H1 (cell line): ENCODE data around the gene NT5C. TPM values are rescaled to one million over a fixed set of nuclear protein-coding genes. Genes with fewer than 3 reads are reported as not detected.

Source experiments
- CTCF ChIA-PET: fragments of 300-600 bp; sonication (Branson Sonifier 250); formaldehyde crosslinking; loops from one replicate; lab custom pipeline; 2021; ENCODE audit not compliant: partially characterized antibody; lab: Charles Lee
- POLR2A ChIA-PET: fragments of 300-600 bp; sonication (Branson Sonifier 250); formaldehyde crosslinking; loops from one replicate; lab custom pipeline; 2021; ENCODE audit warnings: inconsistent platforms; ENCODE audit not compliant: partially characterized antibody; lab: Charles Lee
- DNase-seq, 2 experiments: peaks; one replicate each; pipeline versions ENCODE4 v3.0.0 to v3.0.0-alpha.2; 2010 to 2022; ENCODE audit warnings: low spot score in 2 of 2, low read depth in 1 of 2, mixed read lengths in 1 of 2
- FAIRE-seq: peaks from 2 replicates; lab custom pipeline; 2011; peaks lifted over from hg19 to GRCh38; lab: Jason Lieb, UNC
- H2AFZ ChIP-seq: 2 replicates; pipeline ENCODE4 v1.8.1; 2012; ENCODE audit warnings: low read length, inconsistent platforms
- H2AK5ac ChIP-seq: 2 replicates; pipeline ENCODE4 v1.6.1; 2013; ENCODE audit warnings: low read depth, low read length
- H2BK120ac ChIP-seq: replicated peaks from 2 replicates; pipeline ENCODE3; 2013; ENCODE audit warnings: low read depth, low read length, inconsistent platforms
- H2BK12ac ChIP-seq: 2 replicates; pipeline ENCODE4 v1.6.1; 2013; ENCODE audit warnings: low read depth, low read length
- H2BK15ac ChIP-seq: 2 replicates; pipeline ENCODE4 v1.6.1; 2013; ENCODE audit warnings: low read length
- H2BK20ac ChIP-seq: 2 replicates; pipeline ENCODE4 v1.6.1; 2013; ENCODE audit warnings: low read length
- H2BK5ac ChIP-seq: 2 replicates; pipeline ENCODE4 v1.6.1; 2013; ENCODE audit warnings: low read depth, low read length
- H3K14ac ChIP-seq: 2 replicates; pipeline ENCODE4 v1.6.1; 2013; ENCODE audit warnings: inconsistent platforms; ENCODE audit not compliant: insufficient read length
- H3K18ac ChIP-seq: 2 replicates; pipeline ENCODE4 v1.6.1; 2013; ENCODE audit warnings: low read length; ENCODE audit errors: extremely low read depth
- H3K23ac ChIP-seq: 2 replicates; pipeline ENCODE4 v1.6.1; 2013; ENCODE audit warnings: inconsistent platforms; ENCODE audit not compliant: insufficient read length
- H3K23me2 ChIP-seq: 2 replicates; pipeline ENCODE4 v1.6.1; 2013; ENCODE audit warnings: low read depth, low read length
- H3K27ac ChIP-seq: 2 replicates; pipeline ENCODE4 v1.6.1; 2011; ENCODE audit warnings: low read depth, low read length, inconsistent platforms
- H3K27me3 ChIP-seq, 4 experiments: replicated peaks in 1 of 4; 1 replicate in 1 of 4; 2 replicates in 3 of 4; pipeline versions ENCODE4 v1.6.1 to v1.8.1; 2011 to 2013; ENCODE audit warnings: low read length in 3 of 4, mild to moderate bottlenecking in 3 of 4, inconsistent platforms in 2 of 4, mixed read lengths in 2 of 4, moderate library complexity in 1 of 4; ENCODE audit not compliant: control insufficient read depth in 3 of 4, insufficient read depth in 3 of 4; ENCODE audit errors: extremely low read depth in 1 of 4
- H3K36me3 ChIP-seq, 4 experiments: 2 replicates each; pipeline versions ENCODE4 v1.6.1 to v1.8.1; 2011 to 2013; ENCODE audit warnings: mild to moderate bottlenecking in 4 of 4, low read length in 3 of 4, moderate library complexity in 2 of 4, control low read depth in 1 of 4, inconsistent platforms in 1 of 4; ENCODE audit not compliant: insufficient read depth in 4 of 4, control insufficient read depth in 2 of 4
- H3K4ac ChIP-seq: replicated peaks from 2 replicates; pipeline ENCODE3; 2013; ENCODE audit warnings: low read length, low read depth, mixed read lengths, inconsistent platforms; ENCODE audit not compliant: insufficient read length
- H3K4me1 ChIP-seq, 4 experiments: replicated peaks in 1 of 4; 1 replicate in 1 of 4; 2 replicates in 3 of 4; pipeline versions ENCODE4 v1.6.1 to v1.8.1; 2011 to 2013; ENCODE audit warnings: low read length in 3 of 4, inconsistent platforms in 2 of 4, mixed read lengths in 1 of 4; ENCODE audit not compliant: insufficient read depth in 4 of 4, control insufficient read depth in 3 of 4
- H3K4me2 ChIP-seq, 2 experiments: 2 replicates each; pipeline versions ENCODE4 v1.6.1 to v1.8.1; 2011 to 2013; ENCODE audit warnings: low read depth in 2 of 2, low read length in 2 of 2, control low read depth in 1 of 2, inconsistent platforms in 1 of 2, mild to moderate bottlenecking in 1 of 2; ENCODE audit not compliant: insufficient read depth in 1 of 2
- H3K4me3 ChIP-seq, 4 experiments: fragments of 200-600, 300-600 bp in 1 of 4; sonication (generic), shearing (Covaris generic), sonication (Bioruptor Twin) in 1 of 4; 2 replicates each; pipeline versions ENCODE4 v1.5.1 to v1.8.1; 2011 to 2016; ENCODE audit warnings: low read length in 4 of 4, low read depth in 3 of 4, control low read depth in 2 of 4, inconsistent platforms in 2 of 4, mild to moderate bottlenecking in 2 of 4, mixed read lengths in 1 of 4, moderate library complexity in 1 of 4; ENCODE audit not compliant: insufficient read depth in 2 of 4; ENCODE audit errors: extremely low read depth in 1 of 4
- H3K56ac ChIP-seq: replicated peaks from 2 replicates; pipeline ENCODE3; 2013; ENCODE audit warnings: low read depth, mild to moderate bottlenecking, mixed read lengths, low read length, inconsistent platforms; ENCODE audit not compliant: insufficient read length
- H3K79me1 ChIP-seq: 2 replicates; pipeline ENCODE4 v1.6.1; 2013; ENCODE audit warnings: low read depth, low read length, control low read depth
- H3K79me2 ChIP-seq, 2 experiments: 2 replicates each; pipeline versions ENCODE4 v1.6.1 to v1.8.1; 2012 to 2013; ENCODE audit warnings: low read length in 2 of 2, mild to moderate bottlenecking in 2 of 2, inconsistent platforms in 1 of 2; ENCODE audit not compliant: insufficient read depth in 2 of 2, control insufficient read depth in 1 of 2
- H3K9ac ChIP-seq, 4 experiments: replicated peaks in 1 of 4; 1 replicate in 1 of 4; 2 replicates in 3 of 4; pipeline versions ENCODE4 v1.6.1 to v1.8.1; 2011 to 2013; ENCODE audit warnings: low read depth in 3 of 4, low read length in 3 of 4, control low read depth in 2 of 4, mild to moderate bottlenecking in 2 of 4, moderate library complexity in 2 of 4, inconsistent platforms in 1 of 4; ENCODE audit errors: extremely low read depth in 1 of 4
- H3K9me3 ChIP-seq, 2 experiments: 2 replicates each; pipeline versions ENCODE4 v1.6.1 to v1.8.1; 2012 to 2013; ENCODE audit warnings: mild to moderate bottlenecking in 2 of 2, moderate library complexity in 2 of 2, control low read depth in 1 of 2, inconsistent platforms in 1 of 2, low read depth in 1 of 2, low read length in 1 of 2, mixed read lengths in 1 of 2; ENCODE audit not compliant: insufficient read depth in 2 of 2
- H4K20me1 ChIP-seq, 2 experiments: replicated peaks in 1 of 2; 2 replicates each; pipeline versions ENCODE3 to v1.8.1; 2011 to 2013; ENCODE audit warnings: inconsistent platforms in 2 of 2, low read length in 2 of 2, mild to moderate bottlenecking in 1 of 2; ENCODE audit not compliant: insufficient read depth in 2 of 2, control insufficient read depth in 1 of 2
- H4K5ac ChIP-seq: 2 replicates; pipeline ENCODE4 v1.6.1; 2013; ENCODE audit warnings: low read length, low read depth, mixed read lengths, inconsistent platforms; ENCODE audit not compliant: insufficient read length
- H4K8ac ChIP-seq: 2 replicates; pipeline ENCODE4 v1.8.0; 2013; ENCODE audit warnings: mild to moderate bottlenecking, moderate library complexity, low read length, inconsistent platforms; ENCODE audit not compliant: insufficient read depth; ENCODE audit errors: extremely low read depth
- H4K91ac ChIP-seq: replicated peaks from 2 replicates; pipeline ENCODE3; 2013; ENCODE audit warnings: low read length, mixed read lengths, inconsistent platforms; ENCODE audit not compliant: insufficient read length
- BRCA1 ChIP-seq: IDR thresholded peaks from 2 replicates; pipeline ENCODE4 v1.6.1; 2012; ENCODE audit warnings: low read depth, low read length, improper control_type of control experiment
- POLR2AphosphoS5 ChIP-seq: IDR thresholded peaks from 2 replicates; pipeline ENCODE4 v1.6.1; 2011; ENCODE audit warnings: low read depth, low read length
- WGBS, 2 experiments: shearing (Covaris generic) in 1 of 2; methylation state at CpG; one replicate each; pipeline versions ENCODE4 v1.1.6 to v1.1.7; 2013 to 2015; ENCODE audit warnings: low lambda C conversion rate in 2 of 2, mixed read lengths in 2 of 2, inconsistent platforms in 1 of 2, low coverage in 1 of 2, missing lambda C conversion rate in 1 of 2; ENCODE audit not compliant: insufficient replicate concordance in 2 of 2, insufficient coverage in 1 of 2, insufficient read length in 1 of 2; ENCODE audit errors: extremely low coverage in 1 of 2, missing lambda C conversion rate in 1 of 2; 5-methylcytosine and 5-hydroxymethylcytosine counted together
- polyA plus RNA-seq, 7 experiments: library from polyadenylated mRNA; depleted of rRNA in 3 of 7; stranded (reverse) in 5 of 7; unstranded in 2 of 7; fragments of >200 nt in 5 of 7; fragments of 200-250 nt in 2 of 7; gene quantifications; 1 replicate in 5 of 7; 2 replicates in 1 of 7; 4 replicates in 1 of 7; pipeline versions ENCODE4 v1.2.1 to v1.2.3, GENCODE V29; 2011 to 2013; ENCODE audit warnings: missing spikeins in 2 of 7, mixed read lengths in 2 of 7
- total RNA-seq: library from RNA; stranded (reverse); fragmentation: NEBNext Ultra II Directional; extraction: Animal tissue kit (Norgen Biotek cat#: 25700); gene quantifications from 2 replicates; pipeline ENCODE4 v1.2.1, GENCODE V29; 2021

The NT5C gene
- total and polyA plus RNA-seq, 2 of the 8 experiments (the other 6 are each of a cell fraction or from before 2014, with no cell fraction given): 52.1 to 66.4 TPM

DNA sequence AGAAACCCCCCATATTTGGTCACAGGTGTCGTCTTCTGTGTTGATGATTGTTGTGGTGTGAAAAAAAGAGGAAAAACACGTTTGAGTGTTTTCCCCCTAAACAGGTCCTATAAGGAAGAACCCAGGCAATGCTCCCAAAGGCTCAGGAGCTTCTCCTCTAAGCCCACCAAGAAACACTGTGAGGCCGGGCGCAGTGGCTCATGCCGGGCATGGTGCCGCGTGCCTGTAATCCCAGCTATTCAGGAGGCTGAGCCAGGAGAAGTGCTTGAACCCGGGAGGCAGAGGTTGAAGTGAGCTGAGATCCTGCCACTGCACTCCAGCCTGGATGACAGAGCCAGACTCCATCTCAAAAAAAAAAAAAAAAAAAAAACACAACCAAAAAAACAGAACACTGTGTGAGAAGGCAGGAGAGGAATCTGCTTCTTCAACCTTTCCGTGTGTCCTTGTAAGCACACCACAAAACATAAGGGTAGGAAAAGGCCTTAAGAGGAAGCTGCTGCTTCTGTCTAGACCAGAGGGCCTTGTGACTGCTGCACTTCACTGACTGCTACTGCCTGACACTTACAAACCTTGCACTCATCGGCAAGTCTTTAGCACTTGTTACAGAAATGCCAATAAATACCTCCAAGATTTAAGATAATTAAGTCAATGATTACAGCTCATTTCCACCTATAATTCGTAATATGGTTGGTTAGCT is 13.4 kb upstream of the NT5C start:
- no peak overlapping the region for H3K9ac ChIP-seq
- H3K79me1 ChIP-seq: 0 out of 2 replicates have a peak, but pooled peaks cover 2% of the 10 kb centered on the region
- WGBS, 2 experiments: 89% methylated on average over 11 of the region's 11 CpGs; no CpG with 5 or more reads in 1 of the 2 experiments
- H3K36me3 ChIP-seq: peaks cover 44 to 90% (median 66%) of the 10 kb centered on the region in 4 experiments
- no peak overlapping the region for H3K56ac ChIP-seq
- ChIA-PET POLR2A (interaction anchor here (0.6 to 8.0 kb wide), 17 partner anchors 8 to 64 kb away, joined by 3 to 83 read pairs (median 5); partner anchors contain the start of genes JPT1 and NT5C), CTCF (interaction anchor here (0.6 to 2.2 kb wide), 16 partner anchors 11 to 367 kb away, joined by 3 to 11 read pairs (median 4); partner anchors contain the start of gene NT5C)
- H4K8ac ChIP-seq: no peak overlapping the region
- H3K27ac ChIP-seq: no peak overlapping the region
- no peak overlapping the region for H2BK5ac ChIP-seq
- no peak overlapping the region for H4K5ac ChIP-seq
- no peaks in the 10 kb centered on the region for H3K9me3 ChIP-seq
- no peak overlapping the region for H4K91ac ChIP-seq
- H3K14ac ChIP-seq: no peak overlapping the region
- H3K79me2 ChIP-seq: peaks cover 0 to 38% of the 10 kb centered on the region in 2 experiments; a peak in 2 of 4 replicates
- H2AK5ac ChIP-seq: no peak overlapping the region
- no peak overlapping the region for H2BK20ac ChIP-seq
- H2BK12ac ChIP-seq: no peak overlapping the region
- peaks cover 3 to 14% of the 10 kb centered on the region in 2 experiments for H4K20me1 ChIP-seq
- H3K4ac ChIP-seq: no peak overlapping the region
- no peaks in the 10 kb centered on the region for H3K4me1 ChIP-seq
- no peaks in the 10 kb centered on the region for H3K27me3 ChIP-seq
- no peak overlapping the region for H2AFZ ChIP-seq
- no peak for FAIRE-seq
- H2BK120ac ChIP-seq: no peak overlapping the region
- no peaks in the 10 kb centered on the region; the same call in 1 of the 2 replicates for H3K23me2 ChIP-seq
- H2BK15ac ChIP-seq: no peak overlapping the region
- TF ChIP-seq POLR2AphosphoS5: 0 out of 2 replicates have a peak, but pooled peaks have one; percentile 19
- TF ChIP-seq BRCA1: no peak
- H3K4me2 ChIP-seq: no peak overlapping the region
- H3K23ac ChIP-seq: no peak overlapping the region
- no peak overlapping the region for H3K18ac ChIP-seq
- no peak for DNase-seq
- no peak overlapping the region for H3K4me3 ChIP-seq
